GM20431 (cell line): ENCODE data around the gene CYLC1.

Source experiments
- in situ Hi-C: fragments of 300-500 bp; cut with MseI, MboI; formaldehyde crosslinking; loops from one replicate; pipeline ENCODE4 v1.15.0; 2020; ENCODE audit warnings: low sequenced_read_pairs; ENCODE audit not compliant: unreplicated experiment

Gene CYLC1, protein sequence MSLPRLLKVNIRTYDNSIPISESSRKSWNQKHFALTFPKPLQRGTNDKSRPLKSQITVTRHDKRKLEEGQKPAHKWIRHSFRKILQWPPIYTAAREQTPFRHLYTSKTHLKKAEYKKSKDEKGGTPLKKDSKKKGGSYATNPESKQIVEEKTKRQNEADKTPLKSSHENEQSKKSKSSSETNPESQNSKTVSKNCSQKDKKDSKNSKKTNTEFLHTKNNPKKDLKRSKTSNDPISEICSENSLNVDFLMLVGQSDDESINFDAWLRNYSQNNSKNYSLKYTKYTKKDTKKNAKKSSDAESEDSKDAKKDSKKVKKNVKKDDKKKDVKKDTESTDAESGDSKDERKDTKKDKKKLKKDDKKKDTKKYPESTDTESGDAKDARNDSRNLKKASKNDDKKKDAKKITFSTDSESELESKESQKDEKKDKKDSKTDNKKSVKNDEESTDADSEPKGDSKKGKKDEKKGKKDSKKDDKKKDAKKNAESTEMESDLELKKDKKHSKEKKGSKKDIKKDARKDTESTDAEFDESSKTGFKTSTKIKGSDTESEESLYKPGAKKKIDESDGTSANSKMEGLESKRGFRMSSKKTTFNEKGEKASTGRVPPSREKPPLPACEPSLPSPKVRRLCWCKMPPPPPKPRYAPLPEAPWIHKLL

DNA sequence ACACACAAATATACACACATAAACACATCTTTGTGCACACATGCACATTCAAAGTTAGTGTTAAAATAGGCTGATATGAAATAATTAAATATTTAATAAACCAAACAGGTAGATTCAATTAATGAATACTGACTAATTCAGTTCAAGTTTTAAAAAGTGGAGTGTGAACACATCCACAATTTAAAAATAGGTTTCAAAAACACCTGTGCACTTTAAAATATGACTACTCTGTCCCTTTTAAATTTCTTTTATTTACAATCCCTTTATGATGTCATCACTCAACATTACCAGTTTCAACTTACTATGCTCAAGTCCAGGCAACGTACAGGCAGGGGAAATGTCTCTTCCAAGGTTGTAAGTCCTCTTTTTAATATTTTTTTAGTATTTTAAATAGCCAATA lies at the start of gene CYLC1:
Gene CYLC1, plus strand, starts transcription at position 301 of the 400 bp plus-strand sequence. Its CDS starts 37 bp downstream, at position 338.
- in situ Hi-C loops = no loop called here

DNA sequence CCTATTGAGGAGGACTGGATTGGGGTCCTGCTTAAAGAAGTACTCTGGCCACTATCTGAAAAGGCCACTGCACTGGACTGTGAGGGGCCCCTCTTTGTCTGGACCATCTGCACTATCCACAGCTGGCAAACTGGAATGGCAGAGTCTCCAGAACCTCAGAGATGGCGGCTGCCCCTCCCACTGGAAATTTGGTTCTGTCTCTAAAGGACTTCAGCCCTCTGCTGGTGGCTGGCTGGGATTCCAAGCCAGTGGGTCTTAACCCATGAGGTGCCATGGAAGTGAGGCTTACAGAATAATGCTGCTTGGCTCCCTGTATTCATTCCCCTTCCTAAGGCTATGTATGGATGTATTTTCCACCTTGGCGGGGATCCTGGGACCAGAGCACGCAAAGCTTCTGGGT lies 41.6 kb upstream of the CYLC1 start:
- in situ Hi-C loops = no loop called here

DNA sequence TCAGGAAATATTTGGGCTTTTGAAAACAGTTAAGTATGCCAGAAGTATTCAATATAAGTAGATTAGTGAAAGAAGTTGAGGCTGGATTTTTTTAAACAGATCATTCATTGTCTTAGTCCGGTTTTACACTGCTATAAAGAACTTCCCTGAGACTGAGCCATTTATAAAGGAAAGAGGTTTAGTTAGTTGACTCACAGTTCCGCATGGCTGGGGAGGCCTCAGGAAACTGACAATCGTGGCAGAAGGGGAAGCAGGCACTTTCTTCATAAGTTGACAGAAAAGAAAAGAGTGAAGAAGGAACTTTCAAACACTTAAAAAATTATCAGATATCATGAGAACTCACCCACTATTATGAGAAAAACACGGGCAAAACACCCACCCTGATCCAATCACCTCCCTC lies 31.1 kb upstream of the CYLC1 start:
- in situ Hi-C loops = no loop called here

DNA sequence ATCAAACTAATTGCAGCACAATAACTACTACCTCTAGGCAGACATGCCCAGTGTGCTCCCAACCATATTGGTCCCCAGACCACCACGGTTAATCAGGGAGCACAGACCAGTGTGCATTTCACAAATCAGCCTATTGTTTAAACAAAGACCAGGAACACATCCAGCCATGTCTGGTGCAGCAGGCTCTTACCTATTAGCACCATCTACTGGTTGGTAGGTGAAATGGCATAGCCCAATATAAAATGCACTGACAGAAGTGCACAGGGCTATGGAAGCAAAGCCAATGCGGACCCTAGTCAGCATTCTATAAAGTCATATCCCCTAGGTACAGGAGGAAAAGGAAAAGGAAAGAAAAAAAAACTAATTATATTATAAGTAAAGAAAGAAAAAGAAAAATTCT lies 15.5 kb upstream of the CYLC1 start:
- in situ Hi-C loops = no loop called here

DNA sequence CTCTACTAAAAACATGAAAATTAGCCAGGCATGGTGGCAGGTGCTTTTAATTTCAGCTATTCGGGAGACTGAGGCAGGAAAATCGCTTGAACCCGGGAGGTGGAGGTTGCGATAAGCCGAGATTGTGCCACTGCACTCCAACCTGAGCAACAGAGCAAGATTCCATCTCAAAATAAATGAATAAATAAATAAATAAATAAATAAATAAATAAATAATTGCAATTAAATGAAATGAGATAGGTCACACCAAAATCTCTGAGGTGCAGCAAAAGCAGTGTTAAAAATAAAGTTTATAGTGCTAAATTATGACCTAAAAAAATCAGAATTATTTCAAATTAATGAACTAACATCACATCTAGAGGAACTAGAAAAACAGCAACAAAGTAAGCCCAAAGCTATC lies 13.6 kb upstream of the CYLC1 start:
- in situ Hi-C loops = no loop called here

DNA sequence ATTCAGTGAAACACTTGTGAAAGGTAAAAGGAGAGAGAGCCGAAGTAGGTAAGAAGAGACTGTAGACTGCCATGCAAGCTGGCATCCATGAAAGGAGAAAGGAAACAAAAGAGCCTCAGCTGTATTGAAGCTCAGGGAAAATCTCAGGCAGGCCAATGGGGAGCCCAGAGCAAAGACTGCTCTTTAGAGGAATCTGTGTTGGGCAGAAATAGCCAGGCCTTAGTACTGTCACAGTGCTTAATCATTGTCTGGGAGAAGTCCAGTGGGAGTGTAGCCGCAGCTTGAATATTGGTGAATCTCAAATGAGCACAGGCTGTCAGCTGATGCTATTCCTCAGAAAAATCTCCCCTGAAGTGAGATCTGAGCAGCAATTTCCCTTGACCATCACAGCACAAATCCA lies 27.6 kb downstream of the CYLC1 start:
- in situ Hi-C loops = no loop called here

DNA sequence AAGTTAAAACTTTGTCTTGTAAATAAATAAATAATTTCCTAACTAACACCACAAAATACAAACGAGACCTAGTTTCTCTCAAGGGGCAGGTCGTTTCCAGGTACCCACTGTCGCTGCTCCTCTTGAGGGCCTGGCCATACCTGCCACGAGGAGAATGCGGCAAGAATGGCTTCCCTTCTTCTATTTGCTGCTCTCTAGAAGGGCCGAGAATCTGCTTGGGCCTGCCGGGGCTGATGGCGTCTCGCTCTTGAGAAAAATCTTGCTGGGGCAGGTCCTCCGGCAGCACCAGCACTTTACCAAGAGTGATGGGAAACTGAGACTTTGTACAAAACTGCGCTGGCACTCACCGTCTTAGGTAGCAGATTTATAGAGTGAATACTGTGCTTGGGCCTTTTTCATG lies 31.5 kb downstream of the CYLC1 start:
- in situ Hi-C loops = no loop called here

DNA sequence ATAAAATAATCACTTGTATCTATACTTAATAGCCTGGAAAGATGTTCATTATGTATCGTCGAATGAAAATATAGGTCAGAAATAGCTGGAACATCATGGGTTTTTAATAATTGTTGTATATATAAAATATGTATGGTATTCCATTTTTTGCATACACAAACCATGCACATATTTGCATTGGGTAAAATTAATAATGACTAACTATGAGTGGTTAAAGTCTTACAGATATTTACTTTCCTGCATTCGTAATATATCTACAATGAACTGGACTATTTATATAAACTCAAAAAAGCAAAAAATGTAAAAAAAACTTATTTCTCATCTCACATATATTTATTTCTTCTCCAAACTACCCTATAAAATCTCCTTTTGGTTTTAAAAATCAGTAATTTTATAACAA lies 46.0 kb downstream of the CYLC1 start:
- in situ Hi-C loops = no loop called here

DNA sequence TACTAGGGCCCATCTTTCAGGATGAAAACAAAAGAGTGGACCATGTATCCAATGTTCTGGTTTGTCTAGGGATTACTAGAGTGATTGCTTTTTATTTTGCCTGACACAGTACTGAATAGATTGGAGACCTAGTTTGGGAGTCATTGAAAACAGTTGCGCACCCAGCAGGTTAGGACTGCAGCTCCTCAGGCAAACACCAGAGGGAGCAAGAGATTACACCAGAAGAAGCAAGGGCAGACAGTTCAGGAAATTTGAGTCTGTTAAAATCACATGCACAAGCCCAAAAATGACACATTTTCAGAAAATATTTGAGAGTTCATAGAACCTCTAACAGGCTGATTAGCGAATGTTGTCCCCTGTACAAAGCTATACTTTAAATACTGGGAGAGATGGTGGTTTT lies 55.6 kb downstream of the CYLC1 start:
- in situ Hi-C loops = no loop called here

DNA sequence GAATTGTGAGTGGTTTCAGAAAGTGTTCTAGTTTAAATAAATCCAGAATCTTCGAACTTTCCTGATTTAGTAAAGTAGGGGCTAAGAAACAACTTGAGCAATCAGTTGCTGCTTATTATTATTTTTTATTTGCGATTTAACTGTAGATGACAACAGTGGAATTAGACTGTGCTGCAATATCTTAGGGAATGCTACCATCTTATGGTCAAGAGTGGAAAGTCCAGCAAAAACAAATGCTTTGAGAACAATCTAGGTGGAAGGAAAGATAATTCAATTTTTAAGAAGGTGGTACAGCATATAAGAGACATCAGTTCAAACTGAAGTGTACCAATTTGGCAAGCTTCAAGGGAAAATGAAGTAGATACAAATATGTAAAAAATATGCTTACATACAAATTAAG lies 73.3 kb downstream of the CYLC1 start:
- in situ Hi-C loops = no loop called here
